H1 (cell line): ENCODE results near the gene EPHA6. TPM values are rescaled to one million over a fixed set of nuclear protein-coding genes. Genes with fewer than 3 reads are reported as not detected.

ENCODE experiments used
- CTCF ChIA-PET: fragments of 300-600 bp; sonication (Branson Sonifier 250); formaldehyde crosslinking; loops from one replicate; lab custom pipeline; 2021; ENCODE audit not compliant: partially characterized antibody; lab: Charles Lee
- POLR2A ChIA-PET: fragments of 300-600 bp; sonication (Branson Sonifier 250); formaldehyde crosslinking; loops from one replicate; lab custom pipeline; 2021; ENCODE audit warnings: inconsistent platforms; ENCODE audit not compliant: partially characterized antibody; lab: Charles Lee
- DNase-seq, 2 experiments: peaks; one replicate each; pipeline versions ENCODE4 v3.0.0 to v3.0.0-alpha.2; 2010 to 2022; ENCODE audit warnings: low spot score in 2 of 2, low read depth in 1 of 2, mixed read lengths in 1 of 2
- FAIRE-seq: peaks from 2 replicates; lab custom pipeline; 2011; peaks lifted over from hg19 to GRCh38; lab: Jason Lieb, UNC
- H2AFZ ChIP-seq: 2 replicates; pipeline ENCODE4 v1.8.1; 2012; ENCODE audit warnings: low read length, inconsistent platforms
- H2AK5ac ChIP-seq: 2 replicates; pipeline ENCODE4 v1.6.1; 2013; ENCODE audit warnings: low read depth, low read length
- H2BK120ac ChIP-seq: replicated peaks from 2 replicates; pipeline ENCODE3; 2013; ENCODE audit warnings: low read depth, low read length, inconsistent platforms
- H2BK12ac ChIP-seq: 2 replicates; pipeline ENCODE4 v1.6.1; 2013; ENCODE audit warnings: low read depth, low read length
- H2BK15ac ChIP-seq: 2 replicates; pipeline ENCODE4 v1.6.1; 2013; ENCODE audit warnings: low read length
- H2BK20ac ChIP-seq: 2 replicates; pipeline ENCODE4 v1.6.1; 2013; ENCODE audit warnings: low read length
- H2BK5ac ChIP-seq: 2 replicates; pipeline ENCODE4 v1.6.1; 2013; ENCODE audit warnings: low read depth, low read length
- H3K14ac ChIP-seq: 2 replicates; pipeline ENCODE4 v1.6.1; 2013; ENCODE audit warnings: inconsistent platforms; ENCODE audit not compliant: insufficient read length
- H3K18ac ChIP-seq: 2 replicates; pipeline ENCODE4 v1.6.1; 2013; ENCODE audit warnings: low read length; ENCODE audit errors: extremely low read depth
- H3K23ac ChIP-seq: 2 replicates; pipeline ENCODE4 v1.6.1; 2013; ENCODE audit warnings: inconsistent platforms; ENCODE audit not compliant: insufficient read length
- H3K23me2 ChIP-seq: 2 replicates; pipeline ENCODE4 v1.6.1; 2013; ENCODE audit warnings: low read depth, low read length
- H3K27ac ChIP-seq: 2 replicates; pipeline ENCODE4 v1.6.1; 2011; ENCODE audit warnings: low read depth, low read length, inconsistent platforms
- H3K27me3 ChIP-seq, 4 experiments: replicated peaks in 1 of 4; 1 replicate in 1 of 4; 2 replicates in 3 of 4; pipeline versions ENCODE4 v1.6.1 to v1.8.1; 2011 to 2013; ENCODE audit warnings: low read length in 3 of 4, mild to moderate bottlenecking in 3 of 4, inconsistent platforms in 2 of 4, mixed read lengths in 2 of 4, moderate library complexity in 1 of 4; ENCODE audit not compliant: control insufficient read depth in 3 of 4, insufficient read depth in 3 of 4; ENCODE audit errors: extremely low read depth in 1 of 4
- H3K36me3 ChIP-seq, 4 experiments: 2 replicates each; pipeline versions ENCODE4 v1.6.1 to v1.8.1; 2011 to 2013; ENCODE audit warnings: mild to moderate bottlenecking in 4 of 4, low read length in 3 of 4, moderate library complexity in 2 of 4, control low read depth in 1 of 4, inconsistent platforms in 1 of 4; ENCODE audit not compliant: insufficient read depth in 4 of 4, control insufficient read depth in 2 of 4
- H3K4ac ChIP-seq: replicated peaks from 2 replicates; pipeline ENCODE3; 2013; ENCODE audit warnings: low read length, low read depth, mixed read lengths, inconsistent platforms; ENCODE audit not compliant: insufficient read length
- H3K4me1 ChIP-seq, 4 experiments: replicated peaks in 1 of 4; 1 replicate in 1 of 4; 2 replicates in 3 of 4; pipeline versions ENCODE4 v1.6.1 to v1.8.1; 2011 to 2013; ENCODE audit warnings: low read length in 3 of 4, inconsistent platforms in 2 of 4, mixed read lengths in 1 of 4; ENCODE audit not compliant: insufficient read depth in 4 of 4, control insufficient read depth in 3 of 4
- H3K4me2 ChIP-seq, 2 experiments: 2 replicates each; pipeline versions ENCODE4 v1.6.1 to v1.8.1; 2011 to 2013; ENCODE audit warnings: low read depth in 2 of 2, low read length in 2 of 2, control low read depth in 1 of 2, inconsistent platforms in 1 of 2, mild to moderate bottlenecking in 1 of 2; ENCODE audit not compliant: insufficient read depth in 1 of 2
- H3K4me3 ChIP-seq, 4 experiments: fragments of 200-600, 300-600 bp in 1 of 4; sonication (generic), shearing (Covaris generic), sonication (Bioruptor Twin) in 1 of 4; 2 replicates each; pipeline versions ENCODE4 v1.5.1 to v1.8.1; 2011 to 2016; ENCODE audit warnings: low read length in 4 of 4, low read depth in 3 of 4, control low read depth in 2 of 4, inconsistent platforms in 2 of 4, mild to moderate bottlenecking in 2 of 4, mixed read lengths in 1 of 4, moderate library complexity in 1 of 4; ENCODE audit not compliant: insufficient read depth in 2 of 4; ENCODE audit errors: extremely low read depth in 1 of 4
- H3K56ac ChIP-seq: replicated peaks from 2 replicates; pipeline ENCODE3; 2013; ENCODE audit warnings: low read depth, mild to moderate bottlenecking, mixed read lengths, low read length, inconsistent platforms; ENCODE audit not compliant: insufficient read length
- H3K79me1 ChIP-seq: 2 replicates; pipeline ENCODE4 v1.6.1; 2013; ENCODE audit warnings: low read depth, low read length, control low read depth
- H3K79me2 ChIP-seq, 2 experiments: 2 replicates each; pipeline versions ENCODE4 v1.6.1 to v1.8.1; 2012 to 2013; ENCODE audit warnings: low read length in 2 of 2, mild to moderate bottlenecking in 2 of 2, inconsistent platforms in 1 of 2; ENCODE audit not compliant: insufficient read depth in 2 of 2, control insufficient read depth in 1 of 2
- H3K9ac ChIP-seq, 4 experiments: replicated peaks in 1 of 4; 1 replicate in 1 of 4; 2 replicates in 3 of 4; pipeline versions ENCODE4 v1.6.1 to v1.8.1; 2011 to 2013; ENCODE audit warnings: low read depth in 3 of 4, low read length in 3 of 4, control low read depth in 2 of 4, mild to moderate bottlenecking in 2 of 4, moderate library complexity in 2 of 4, inconsistent platforms in 1 of 4; ENCODE audit errors: extremely low read depth in 1 of 4
- H3K9me3 ChIP-seq, 2 experiments: 2 replicates each; pipeline versions ENCODE4 v1.6.1 to v1.8.1; 2012 to 2013; ENCODE audit warnings: mild to moderate bottlenecking in 2 of 2, moderate library complexity in 2 of 2, control low read depth in 1 of 2, inconsistent platforms in 1 of 2, low read depth in 1 of 2, low read length in 1 of 2, mixed read lengths in 1 of 2; ENCODE audit not compliant: insufficient read depth in 2 of 2
- H4K20me1 ChIP-seq, 2 experiments: replicated peaks in 1 of 2; 2 replicates each; pipeline versions ENCODE3 to v1.8.1; 2011 to 2013; ENCODE audit warnings: inconsistent platforms in 2 of 2, low read length in 2 of 2, mild to moderate bottlenecking in 1 of 2; ENCODE audit not compliant: insufficient read depth in 2 of 2, control insufficient read depth in 1 of 2
- H4K5ac ChIP-seq: 2 replicates; pipeline ENCODE4 v1.6.1; 2013; ENCODE audit warnings: low read length, low read depth, mixed read lengths, inconsistent platforms; ENCODE audit not compliant: insufficient read length
- H4K8ac ChIP-seq: 2 replicates; pipeline ENCODE4 v1.8.0; 2013; ENCODE audit warnings: mild to moderate bottlenecking, moderate library complexity, low read length, inconsistent platforms; ENCODE audit not compliant: insufficient read depth; ENCODE audit errors: extremely low read depth
- H4K91ac ChIP-seq: replicated peaks from 2 replicates; pipeline ENCODE3; 2013; ENCODE audit warnings: low read length, mixed read lengths, inconsistent platforms; ENCODE audit not compliant: insufficient read length
- POLR2A ChIP-seq, 2 experiments: IDR thresholded peaks; 1 replicate in 1 of 2; 2 replicates in 1 of 2; pipeline ENCODE4 v1.6.1; 2011; ENCODE audit warnings: low read depth in 2 of 2, low read length in 2 of 2, mild to moderate bottlenecking in 2 of 2; ENCODE audit errors: control extremely low read depth in 1 of 2
- WGBS, 2 experiments: shearing (Covaris generic) in 1 of 2; methylation state at CpG; one replicate each; pipeline versions ENCODE4 v1.1.6 to v1.1.7; 2013 to 2015; ENCODE audit warnings: low lambda C conversion rate in 2 of 2, mixed read lengths in 2 of 2, inconsistent platforms in 1 of 2, low coverage in 1 of 2, missing lambda C conversion rate in 1 of 2; ENCODE audit not compliant: insufficient replicate concordance in 2 of 2, insufficient coverage in 1 of 2, insufficient read length in 1 of 2; ENCODE audit errors: extremely low coverage in 1 of 2, missing lambda C conversion rate in 1 of 2; 5-methylcytosine and 5-hydroxymethylcytosine counted together
- polyA plus RNA-seq, 7 experiments: library from polyadenylated mRNA; depleted of rRNA in 3 of 7; stranded (reverse) in 5 of 7; unstranded in 2 of 7; fragments of >200 nt in 5 of 7; fragments of 200-250 nt in 2 of 7; gene quantifications; 1 replicate in 5 of 7; 2 replicates in 1 of 7; 4 replicates in 1 of 7; pipeline versions ENCODE4 v1.2.1 to v1.2.3, GENCODE V29; 2011 to 2013; ENCODE audit warnings: missing spikeins in 2 of 7, mixed read lengths in 2 of 7
- total RNA-seq: library from RNA; stranded (reverse); fragmentation: NEBNext Ultra II Directional; extraction: Animal tissue kit (Norgen Biotek cat#: 25700); gene quantifications from 2 replicates; pipeline ENCODE4 v1.2.1, GENCODE V29; 2021
- TF ChIP-seq, protein P1 (sequence below): IDR thresholded peaks from 2 replicates; pipeline ENCODE4 v1.6.1; 2011; ENCODE audit warnings: low read length, improper control_type of control experiment

The EPHA6 gene
- total and polyA plus RNA-seq, 2 of the 8 experiments (the other 6 are each of a cell fraction or from before 2014, with no cell fraction given), result 0.83 to 3.2 TPM

DNA sequence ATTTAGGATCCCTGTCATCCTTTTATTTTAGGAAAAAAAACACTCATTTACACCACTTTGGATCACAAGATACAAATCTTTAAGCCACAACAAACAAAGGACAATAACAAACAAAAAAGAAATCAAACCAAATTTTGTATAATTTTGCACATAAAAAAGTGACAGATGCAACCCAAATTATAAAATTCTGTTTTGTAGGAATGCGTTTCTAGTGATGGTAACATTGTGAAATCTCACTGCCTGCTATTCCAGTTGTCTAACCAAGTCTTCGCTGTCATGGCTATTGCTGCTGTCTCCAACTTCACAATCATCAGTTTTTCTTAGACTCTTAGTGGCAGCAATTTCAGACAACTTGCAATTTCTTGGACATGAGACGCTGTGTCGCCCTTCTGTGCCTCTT lies 891.8 kb downstream of the EPHA6 start:
- Histone ChIP-seq H3K79me1 (no peaks in the 10 kb centered on the region), H3K79me2 (no peaks in the 10 kb centered on the region), H4K91ac (no peak overlapping the region), H3K9ac (no peak overlapping the region), H3K27me3 (no peaks in the 10 kb centered on the region), H4K8ac (no peak overlapping the region), H3K27ac (no peak overlapping the region), H2BK20ac (no peak overlapping the region), H2BK12ac (no peak overlapping the region), H2AK5ac (no peak overlapping the region), H3K14ac (no peak overlapping the region), H2BK15ac (no peak overlapping the region), H3K4me2 (no peak overlapping the region), H3K4ac (no peak overlapping the region), H3K23ac (no peak overlapping the region), H3K23me2 (no peaks in the 10 kb centered on the region), H2BK5ac (no peak overlapping the region), H3K18ac (no peak overlapping the region), H4K5ac (no peak overlapping the region), H3K56ac (no peak overlapping the region), H2AFZ (no peak overlapping the region), H4K20me1 (no peaks in the 10 kb centered on the region), H3K9me3 (peaks cover 3 to 5% of the 10 kb centered on the region in 2 experiments; a peak in 1 of 4 replicates), H3K36me3 (no peaks in the 10 kb centered on the region), H3K4me3 (no peak overlapping the region), H3K4me1 (no peaks in the 10 kb centered on the region), H2BK120ac (no peak overlapping the region)
- DNase-seq (no peak), FAIRE-seq (no peak)
- POLR2A ChIA-PET, result no interaction called here
- CTCF ChIA-PET, result no interaction called here
- WGBS, 2 experiments, result 90% methylated on average over 4 of the region's 4 CpGs; no CpG with 5 or more reads in 1 of the 2 experiments
- no peak for TF ChIP-seq POLR2A (IDR thresholded peaks at IDR 0.05; ENCODE audit: control extremely low read depth in 1 of 2, low read depth in 2 of 2, low read length in 2 of 2)
- TF ChIP-seq, protein P1, sequence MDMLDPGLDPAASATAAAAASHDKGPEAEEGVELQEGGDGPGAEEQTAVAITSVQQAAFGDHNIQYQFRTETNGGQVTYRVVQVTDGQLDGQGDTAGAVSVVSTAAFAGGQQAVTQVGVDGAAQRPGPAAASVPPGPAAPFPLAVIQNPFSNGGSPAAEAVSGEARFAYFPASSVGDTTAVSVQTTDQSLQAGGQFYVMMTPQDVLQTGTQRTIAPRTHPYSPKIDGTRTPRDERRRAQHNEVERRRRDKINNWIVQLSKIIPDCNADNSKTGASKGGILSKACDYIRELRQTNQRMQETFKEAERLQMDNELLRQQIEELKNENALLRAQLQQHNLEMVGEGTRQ, result no peak
